Femur (tissue), 1 donor: ENCODE measurements around the gene DNAJB11.
"Not testable (repeated sequence)": the region's sequence is repeated elsewhere in the genome, so short reads cannot be mapped to it uniquely, and the experiment has no call there.

Source experiments
- DNase-seq: peaks from one replicate; pipeline ENCODE4 v3.0.0-alpha.2; 2017

Gene DNAJB11

GRCh38 chr3:186552408-186553031, 18.0 kb upstream of the DNAJB11 start:
- no peak for DNase-seq

DNA sequence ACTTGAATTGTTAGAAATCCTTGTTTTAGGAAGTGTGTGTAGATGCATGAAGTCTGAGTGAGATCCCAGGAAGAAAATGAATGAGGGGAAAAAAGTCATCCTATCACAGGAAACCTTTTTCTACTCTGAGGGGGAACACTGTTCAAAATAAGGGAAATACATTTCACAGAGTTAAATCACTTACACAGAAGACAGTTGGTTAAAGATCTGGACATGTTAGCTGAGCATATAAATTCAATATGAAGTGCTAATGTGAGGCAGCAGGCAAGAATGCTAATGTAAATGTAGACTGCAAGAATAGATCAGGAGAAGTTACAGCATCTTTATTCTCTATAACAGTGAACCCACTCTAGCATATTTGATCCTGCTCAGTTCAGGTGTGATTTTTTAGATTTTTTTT, 5.9 kb upstream of the DNAJB11 start:
- DNase-seq = no peak

- DNase-seq = no peak
Observed at GRCh38 chr3:186566772-186567071, 3.8 kb upstream of the DNAJB11 start.

DNA sequence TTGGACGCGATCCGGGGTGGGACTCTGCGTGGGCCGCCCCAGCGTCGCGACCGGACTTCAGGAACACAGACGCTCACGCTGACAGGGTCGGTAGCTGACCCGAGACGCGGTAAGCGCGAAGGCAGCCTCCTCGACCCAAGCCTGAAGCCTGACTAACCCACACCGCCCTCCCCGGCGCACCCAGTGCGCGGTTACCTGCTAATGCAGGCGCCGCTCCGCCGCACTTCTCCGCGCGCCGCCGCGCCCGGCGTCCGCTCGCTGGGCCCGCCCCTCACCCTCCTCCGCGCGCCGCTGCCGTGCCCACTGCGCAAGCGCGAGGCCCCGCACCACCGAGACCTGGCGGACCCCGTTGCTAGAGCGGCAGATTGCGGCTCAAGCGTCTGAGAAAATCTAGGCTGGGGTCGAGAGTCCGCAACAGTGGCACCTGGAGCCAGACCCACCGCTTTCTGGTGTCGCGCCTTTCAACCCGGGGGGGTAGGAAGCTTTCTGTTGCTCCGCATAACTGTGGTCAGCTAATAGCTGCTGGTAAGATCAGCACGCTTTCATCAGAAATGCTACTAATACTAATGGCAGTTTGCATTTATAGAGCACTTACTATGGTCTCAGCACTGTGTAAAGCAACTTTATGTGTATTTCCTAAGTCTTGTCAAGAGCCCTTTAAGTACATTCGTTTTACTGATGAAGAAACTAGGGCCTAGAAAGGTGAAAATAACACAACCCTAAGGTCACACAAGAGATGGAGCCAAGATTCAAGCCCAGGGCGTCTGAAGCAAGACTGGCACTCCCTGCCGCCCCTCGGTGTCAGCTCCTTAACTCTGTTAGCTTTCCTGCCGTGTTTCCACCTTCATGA, 3.2 kb upstream of the DNAJB11 start, which contains the start of gene TBCCD1:
Gene TBCCD1 (minus strand): TSS at position 268 of the 850 bp plus-strand sequence. CDS start 3,010 bp downstream, outside the sequence.
- peak; percentile 96 for DNase-seq

- not testable (repeated sequence) for DNase-seq
Observed at GRCh38 chr3:186569361-186569760, 1.2 kb upstream of the DNAJB11 start.

GRCh38 chr3:186569779-186570095, 783 bp upstream of the DNAJB11 start:
- no peak for DNase-seq

GRCh38 chr3:186570941-186571643, 572 bp downstream of the DNAJB11 start:
- no peak for DNase-seq

GRCh38 chr3:186571644-186572013, 1.1 kb downstream of the DNAJB11 start:
- no peak for DNase-seq

- DNase-seq = no peak
Observed at GRCh38 chr3:186577521-186577920, 7.0 kb downstream of the DNAJB11 start.

DNA sequence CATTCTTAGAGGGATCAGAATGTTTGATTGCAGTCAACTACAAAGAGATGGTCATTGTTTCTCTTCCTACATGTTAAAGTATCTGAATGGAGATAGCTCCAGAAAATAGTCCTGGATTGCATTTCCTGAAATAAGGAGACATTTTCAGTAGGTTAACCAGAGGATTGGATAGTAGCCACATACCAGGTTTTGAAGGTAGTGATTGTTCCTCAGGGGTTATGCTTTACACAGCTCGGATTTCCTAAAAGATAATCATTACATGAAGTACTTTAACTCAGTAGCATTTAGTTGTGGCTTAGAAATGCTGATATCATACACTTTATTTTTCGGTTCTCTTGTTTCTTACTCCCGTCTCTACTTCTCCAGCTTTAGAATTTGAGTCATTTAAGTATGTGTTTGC, 10.3 kb downstream of the DNAJB11 start:
- DNase-seq = no peak

DNA sequence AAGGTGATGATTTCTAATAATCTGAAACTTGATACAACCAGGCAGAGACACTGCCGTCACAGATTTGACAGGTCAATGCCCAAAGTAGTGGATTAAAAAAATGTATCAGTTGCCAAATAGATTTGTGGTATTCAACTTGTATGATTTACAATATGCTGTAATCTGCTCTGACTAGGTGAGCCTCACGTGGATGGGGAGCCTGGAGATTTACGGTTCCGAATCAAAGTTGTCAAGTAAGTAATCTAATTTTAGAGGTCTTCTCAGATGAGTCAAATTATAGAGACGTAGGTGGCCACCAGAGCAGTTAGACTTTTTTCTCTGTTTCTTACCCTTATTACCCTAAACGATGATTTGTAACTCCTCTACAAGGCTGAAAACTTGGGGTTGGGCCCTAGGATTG, 12.0 kb downstream of the DNAJB11 start:
- no peak for DNase-seq

DNA sequence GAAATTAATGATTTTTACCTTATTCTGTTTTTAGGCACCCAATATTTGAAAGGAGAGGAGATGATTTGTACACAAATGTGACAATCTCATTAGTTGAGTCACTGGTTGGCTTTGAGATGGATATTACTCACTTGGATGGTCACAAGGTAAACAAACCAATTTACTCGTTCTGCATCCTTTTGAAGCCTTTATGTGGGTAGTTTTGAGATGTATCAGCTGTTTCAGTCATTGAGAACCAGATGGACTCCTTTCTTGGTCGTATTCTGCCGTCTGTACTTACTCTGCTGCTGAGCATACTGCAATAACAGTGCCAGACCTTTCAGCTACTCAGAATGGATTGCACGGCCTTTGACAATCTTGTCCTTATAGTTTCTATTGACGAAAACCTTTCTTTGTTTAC, 13.3 kb downstream of the DNAJB11 start:
- no peak for DNase-seq

- not testable (repeated sequence) for DNase-seq
Observed at GRCh38 chr3:186586245-186586644, 15.7 kb downstream of the DNAJB11 start.

DNA sequence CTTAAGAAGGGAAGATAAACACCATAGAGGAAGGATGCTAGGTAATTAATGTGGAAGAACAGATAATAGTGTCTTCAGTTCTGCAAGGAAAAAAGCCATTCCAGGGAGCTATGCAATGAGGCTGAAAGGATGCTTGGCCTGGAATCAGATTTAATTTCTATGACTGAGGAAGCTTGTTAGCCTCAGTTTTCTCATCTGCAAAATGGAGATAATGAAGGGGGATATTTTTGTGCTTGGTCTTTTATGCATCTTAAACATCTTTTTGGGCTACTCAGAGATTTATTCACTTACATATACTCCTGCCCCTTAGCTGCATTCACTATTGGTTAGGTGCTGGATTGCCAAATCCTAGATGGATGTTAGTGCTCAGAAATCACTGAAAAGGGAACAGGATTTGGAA, 16.7 kb downstream of the DNAJB11 start:
- no peak for DNase-seq

GRCh38 chr3:186588632-186589031, 18.1 kb downstream of the DNAJB11 start:
- DNase-seq = no peak

- no peak for DNase-seq
Observed at GRCh38 chr3:186589121-186589520, 18.6 kb downstream of the DNAJB11 start.

DNA sequence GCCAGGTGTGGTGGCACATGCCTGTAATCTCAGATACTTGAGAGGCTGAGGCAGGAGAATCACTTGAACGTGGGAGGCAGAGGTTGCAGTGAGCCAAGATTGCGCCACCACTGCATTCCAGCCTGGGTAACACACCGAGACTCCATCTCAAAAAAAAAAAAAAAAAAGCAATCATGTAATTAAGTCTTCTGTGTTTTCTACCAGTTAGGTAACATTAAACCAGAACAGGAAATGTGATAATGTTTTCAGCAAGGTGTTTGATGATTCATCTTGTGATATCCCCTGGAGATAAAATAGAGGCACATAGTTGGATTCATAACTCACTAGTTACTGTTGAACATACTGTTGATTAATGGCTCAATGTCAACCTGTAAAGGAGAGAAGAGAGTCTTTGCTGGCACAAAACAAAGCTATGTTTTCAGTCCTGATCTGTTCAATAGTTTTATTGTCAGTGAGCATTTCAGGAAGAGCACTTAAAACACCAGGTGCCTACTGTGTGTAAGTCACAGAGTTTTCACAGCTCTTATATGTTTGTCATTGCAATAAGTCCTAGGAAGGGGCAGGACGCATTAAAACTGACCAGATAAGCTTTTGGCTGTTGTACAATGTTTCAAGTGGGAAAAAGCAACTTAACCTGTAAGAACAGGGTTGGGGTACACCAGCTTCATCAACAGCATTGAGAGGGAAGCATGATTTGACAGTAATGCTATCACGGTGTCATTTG, 19.5 kb downstream of the DNAJB11 start:
- DNase-seq = no peak

- no peak for DNase-seq
Observed at GRCh38 chr3:186590580-186591295, 20.2 kb downstream of the DNAJB11 start.

DNA sequence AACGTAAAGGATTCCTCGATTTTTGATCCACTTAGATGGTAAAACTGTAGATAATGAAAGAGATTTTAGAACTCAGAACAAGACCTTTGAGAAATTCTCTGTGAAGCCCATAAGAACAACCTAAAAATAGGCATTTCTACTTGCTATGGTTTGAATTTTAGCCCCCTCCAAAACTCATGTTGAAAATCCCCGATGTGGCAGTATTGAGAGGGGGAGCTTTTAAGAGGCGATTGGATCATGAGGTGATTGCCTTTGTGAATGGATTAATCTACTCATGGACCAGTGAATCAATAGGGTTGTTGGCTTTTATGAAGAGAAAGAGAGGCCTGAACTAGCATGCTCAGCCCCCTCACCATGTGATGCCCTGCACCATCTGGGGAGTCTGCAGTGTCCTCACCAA, 22.2 kb downstream of the DNAJB11 start:
- DNase-seq = no peak

DNA sequence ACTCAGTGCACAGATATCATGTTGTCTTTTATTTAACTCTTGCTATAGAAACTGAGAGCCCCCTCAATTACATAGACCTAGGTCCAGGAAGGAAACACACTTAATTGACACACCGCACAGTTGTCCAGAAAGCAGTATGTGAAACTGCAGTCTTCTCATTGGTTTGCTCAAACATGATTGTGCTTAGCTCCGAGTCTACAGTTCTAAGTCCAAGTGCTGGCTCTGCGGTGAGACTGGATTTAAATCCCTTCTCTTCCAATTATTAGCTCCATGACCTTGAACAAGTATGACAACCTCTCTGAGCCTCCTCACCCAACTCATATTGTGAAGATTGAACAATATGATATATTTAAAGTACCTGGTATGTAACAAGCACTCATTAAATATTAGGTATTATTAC, 23.3 kb downstream of the DNAJB11 start:
- DNase-seq = no peak

DNA sequence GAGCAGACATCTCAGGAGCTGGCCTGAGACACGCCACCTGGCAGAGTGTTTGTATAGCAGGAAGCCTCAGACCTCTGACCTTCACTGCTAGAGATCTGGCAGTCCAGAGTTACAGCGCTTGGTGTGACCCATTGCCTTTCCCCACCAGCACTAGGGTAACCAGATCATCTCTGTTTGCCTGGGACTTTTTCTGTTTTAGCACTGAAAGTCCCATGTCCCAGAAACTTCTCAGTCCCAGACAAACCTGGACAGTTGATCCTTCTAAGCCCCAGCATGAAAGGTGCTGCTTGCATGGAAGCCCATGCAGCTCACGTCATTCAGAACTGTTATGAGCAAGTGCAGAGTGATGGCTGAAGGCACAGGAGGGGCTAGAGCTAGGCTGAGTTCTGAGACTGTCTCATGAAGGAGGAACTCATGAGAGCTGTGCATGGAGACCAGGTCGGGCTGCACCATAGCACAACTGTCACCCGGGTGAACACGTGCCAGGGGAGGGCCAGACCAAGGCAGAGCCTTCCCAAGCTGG, 24.1 kb downstream of the DNAJB11 start:
- no peak for DNase-seq

GRCh38 chr3:186596568-186597287, 26.2 kb downstream of the DNAJB11 start:
- no peak for DNase-seq
